ENCODE results near the gene ATP5ME.
"Not testable (repeated sequence)": the region's sequence is repeated elsewhere in the genome, so short reads cannot be mapped to it uniquely, and the experiment has no call there.

Gene ATP5ME

DNA sequence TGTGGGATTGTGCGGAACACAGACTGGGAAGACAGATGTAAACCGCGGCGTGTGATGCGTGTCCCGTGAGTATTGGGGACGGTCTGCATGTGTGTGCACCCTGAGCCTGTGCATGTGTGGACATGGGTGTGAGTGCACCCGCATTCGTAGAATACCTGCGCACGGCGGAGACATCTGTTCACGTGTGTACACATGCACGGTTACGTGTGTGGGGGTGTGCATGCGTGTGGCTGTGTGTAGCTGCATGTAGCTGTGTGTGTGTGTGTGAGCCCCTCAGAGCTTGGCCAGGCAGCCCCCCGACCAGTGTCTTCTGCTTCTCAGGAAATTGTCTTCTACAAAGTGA, 19.6 kb downstream of the ATP5ME start:
- DNase-seq (ENCODE audit: low read depth): no peak

DNA sequence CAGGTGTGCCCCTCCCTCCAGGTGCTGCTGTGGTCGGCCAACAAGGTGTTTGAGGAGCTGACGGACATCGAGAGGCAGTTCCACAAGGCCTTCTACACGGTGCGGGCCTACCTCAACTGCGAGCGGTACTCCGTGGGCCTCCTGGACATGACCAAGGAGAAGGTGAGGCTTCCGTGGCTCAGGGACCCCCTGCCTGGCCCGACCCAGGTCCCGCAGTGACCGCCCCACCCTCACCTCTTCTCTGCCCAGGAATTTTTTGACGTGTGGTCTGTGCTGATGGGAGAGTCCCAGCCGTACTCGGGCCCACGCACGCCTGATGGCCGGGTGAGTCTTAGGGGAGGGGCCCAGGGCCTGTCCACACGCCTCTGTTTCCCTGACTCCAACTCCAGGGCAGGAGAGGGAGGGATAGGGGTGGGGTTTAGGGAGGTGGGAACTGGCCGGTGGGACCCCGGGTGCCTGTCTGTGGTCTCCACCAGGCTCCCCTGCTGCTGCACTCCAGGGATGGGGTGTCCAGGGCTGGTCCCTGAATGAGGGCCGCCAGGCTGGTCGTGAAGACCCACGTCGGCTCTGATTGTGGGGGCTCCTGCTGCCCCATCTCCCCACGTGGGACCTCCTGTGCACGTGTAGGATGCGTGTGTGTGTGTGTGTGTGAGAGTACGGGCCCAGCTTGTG, 20.1 kb downstream of the ATP5ME start:
- DNase-seq (ENCODE audit: low read depth): no peak

DNA sequence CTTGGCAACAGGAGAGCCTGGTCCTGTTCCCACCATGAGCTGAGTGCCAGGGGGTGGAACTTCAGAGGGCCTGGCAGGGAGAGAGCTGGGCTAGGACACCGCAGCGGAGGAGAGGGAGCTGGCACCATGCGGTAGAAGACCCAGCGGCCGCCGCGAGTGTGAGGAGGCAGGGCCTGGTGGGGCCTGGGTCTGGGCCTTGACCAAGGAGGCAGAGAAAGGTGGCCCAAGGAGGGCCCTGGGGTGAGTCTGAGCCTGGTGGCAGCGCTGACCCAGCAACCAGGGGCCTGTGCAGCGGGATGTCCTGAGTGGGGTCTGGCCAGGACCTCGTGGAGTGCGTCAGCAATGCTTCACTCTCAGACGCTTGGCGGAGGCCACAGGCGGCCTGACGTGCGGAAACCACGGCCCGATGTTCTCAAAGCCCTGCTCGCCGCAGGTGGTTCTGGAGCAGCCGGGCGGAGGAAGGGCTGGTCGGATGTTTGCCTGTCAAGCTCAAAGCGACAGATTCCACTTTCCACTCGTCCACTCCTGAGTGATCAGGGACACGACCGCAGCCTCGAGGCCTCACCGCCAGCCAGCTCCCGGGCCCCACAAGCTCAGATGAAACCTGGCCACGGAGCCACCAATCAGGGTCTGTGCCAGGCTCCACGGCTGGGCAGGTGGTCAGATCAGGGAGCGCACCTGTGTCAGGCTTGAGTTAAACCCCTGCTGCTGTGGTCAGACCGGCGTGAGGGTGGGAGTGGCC, 20.8 kb downstream of the ATP5ME start:
- no peak for DNase-seq (ENCODE audit: low read depth)

DNA sequence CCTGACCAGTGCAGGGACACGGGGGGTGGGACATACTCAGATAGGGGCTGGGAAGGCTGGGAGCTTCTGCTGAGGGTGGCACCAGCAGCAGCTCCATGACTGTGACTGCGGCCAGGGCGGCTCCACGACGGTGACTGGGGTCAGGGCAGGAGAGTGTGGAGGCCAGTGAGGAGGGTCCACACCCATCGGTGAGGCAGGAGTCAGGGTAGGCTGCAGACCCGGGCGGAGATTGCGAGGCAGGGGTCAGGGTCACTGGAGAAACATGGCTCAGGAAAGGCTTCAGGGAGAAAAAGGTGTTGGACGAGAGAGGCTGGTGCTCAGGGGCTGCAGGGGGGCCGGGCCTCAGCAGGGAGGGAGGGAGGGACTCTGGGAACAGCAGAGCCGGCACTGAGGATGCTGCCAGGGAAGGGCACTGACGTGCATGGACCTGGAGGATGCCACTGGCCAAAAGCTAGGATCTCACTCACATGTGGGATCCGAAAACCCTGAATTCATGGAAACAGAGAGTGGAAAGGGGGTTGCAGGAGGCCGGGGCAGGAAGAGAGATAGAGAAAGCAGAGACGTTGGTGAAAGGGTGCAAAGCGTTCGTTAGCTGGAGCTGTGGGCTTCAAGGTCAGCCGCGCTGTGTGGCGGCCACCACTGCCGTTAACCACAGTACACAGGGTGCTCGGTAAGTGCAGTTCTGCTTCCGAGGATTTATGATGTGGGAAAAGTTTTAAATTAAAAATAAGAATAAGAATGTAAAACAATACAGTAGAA, 22.0 kb downstream of the ATP5ME start:
- DNase-seq (ENCODE audit: low read depth): no peak

DNA sequence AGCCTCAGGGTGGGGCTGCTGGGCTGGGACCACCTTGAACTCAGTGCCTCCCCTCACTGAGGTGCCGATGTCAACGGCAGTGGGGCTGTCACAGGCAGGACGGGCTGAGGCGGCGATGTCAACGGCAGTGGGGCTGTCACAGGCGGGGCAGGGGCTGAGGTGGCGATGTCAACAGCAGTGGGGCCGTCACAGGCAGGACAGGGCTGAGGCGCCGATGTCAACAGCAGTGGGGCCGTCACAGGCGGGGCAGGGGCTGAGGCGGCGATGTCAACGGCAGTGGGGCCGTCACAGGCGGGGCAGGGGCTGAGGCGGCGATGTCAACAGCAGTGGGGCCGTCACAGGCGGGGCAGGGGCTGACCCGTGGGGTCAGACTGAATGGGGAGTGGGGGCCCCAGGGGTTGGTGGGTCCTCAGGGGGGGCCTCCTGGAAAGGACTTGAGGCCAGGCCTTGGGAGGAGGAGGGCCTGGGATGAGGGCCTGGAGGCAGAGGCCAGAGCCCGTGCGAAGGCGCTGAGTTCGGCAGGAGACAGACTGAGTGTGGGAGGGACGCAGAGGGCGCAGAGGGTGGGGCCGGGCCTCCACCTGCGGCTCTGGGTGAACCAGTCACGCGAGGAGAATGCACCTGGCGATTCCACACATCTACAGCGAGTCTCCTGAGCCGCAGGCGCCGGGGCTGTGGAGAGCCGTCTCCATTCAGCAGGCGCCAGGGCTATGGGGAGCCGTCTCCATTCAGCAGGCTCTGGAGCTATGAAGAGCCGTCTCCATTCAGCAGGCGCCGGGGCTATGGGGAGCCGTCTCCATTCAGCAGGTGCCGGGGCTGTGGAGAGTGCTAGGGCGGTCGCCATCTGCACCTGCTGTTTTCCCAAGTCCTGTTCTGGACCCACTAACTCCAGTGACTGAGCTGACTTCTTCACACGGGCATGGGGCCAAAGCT, 22.9 kb downstream of the ATP5ME start:
- DNase-seq (ENCODE audit: low read depth): no peak

DNA sequence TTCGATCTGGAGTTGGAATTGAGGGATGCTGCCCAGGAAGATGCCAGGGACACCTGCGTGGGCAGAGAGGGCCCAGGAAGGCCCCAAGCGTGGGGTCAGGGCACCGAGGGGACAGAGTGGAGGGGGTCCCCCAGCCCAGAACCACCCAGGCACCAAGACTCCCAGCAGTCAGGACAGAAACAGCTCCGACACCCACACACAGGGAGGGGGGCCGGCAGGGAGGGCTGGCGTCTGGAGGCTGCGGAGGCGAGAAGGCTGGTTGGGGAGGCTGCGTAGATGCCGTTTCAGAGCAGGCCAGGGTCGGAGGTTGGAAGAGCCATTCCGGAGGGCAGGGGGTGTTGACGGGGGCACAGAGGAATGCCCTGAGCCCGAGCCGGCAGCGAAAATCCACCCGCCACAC, 23.6 kb downstream of the ATP5ME start:
- DNase-seq (ENCODE audit: low read depth): no peak

DNA sequence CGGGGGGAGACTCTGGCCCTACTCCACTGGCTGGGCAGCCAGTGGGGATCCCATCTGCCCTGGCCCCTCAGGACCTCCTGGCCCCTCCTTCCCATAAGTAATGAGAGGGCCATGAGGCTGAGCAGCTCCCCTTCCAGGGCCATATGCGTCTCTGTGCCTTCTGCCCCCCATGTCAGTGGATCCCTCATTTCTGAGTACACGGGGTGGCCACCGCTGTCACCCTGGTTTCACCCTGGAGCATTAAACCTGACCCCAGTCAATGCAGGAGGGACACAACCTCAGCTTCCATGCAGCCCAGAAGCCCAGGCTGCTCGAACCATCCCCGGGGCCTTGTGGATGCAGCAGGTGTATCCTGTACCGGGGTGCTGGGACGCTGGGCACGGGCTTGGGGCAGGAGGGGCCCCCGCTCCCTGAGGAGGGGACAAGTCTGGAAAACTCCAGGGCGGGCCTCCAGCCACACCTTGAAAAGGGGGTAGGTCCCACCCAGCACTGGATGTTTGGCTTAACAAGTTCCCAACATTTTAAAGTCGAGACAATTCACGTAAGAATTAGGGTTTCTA, 24.2 kb downstream of the ATP5ME start:
- no peak for DNase-seq (ENCODE audit: low read depth)

DNA sequence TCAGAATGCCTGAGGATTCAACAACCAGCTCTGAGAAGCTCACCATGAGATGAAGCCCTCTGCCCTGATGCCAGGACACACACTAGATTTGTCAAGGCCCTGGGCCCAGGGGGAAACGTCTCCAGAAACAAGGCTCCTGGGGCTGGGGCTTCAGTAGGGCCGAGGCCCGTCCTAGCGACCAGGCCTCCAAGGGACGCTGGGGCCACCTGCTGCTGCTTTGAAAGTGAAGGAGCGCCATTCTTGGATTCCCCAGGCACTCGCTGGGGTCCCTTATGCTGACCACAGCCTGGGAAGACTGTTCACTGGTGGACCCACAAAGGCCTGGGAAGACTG, 24.8 kb downstream of the ATP5ME start:
- DNase-seq (ENCODE audit: low read depth): no peak

DNA sequence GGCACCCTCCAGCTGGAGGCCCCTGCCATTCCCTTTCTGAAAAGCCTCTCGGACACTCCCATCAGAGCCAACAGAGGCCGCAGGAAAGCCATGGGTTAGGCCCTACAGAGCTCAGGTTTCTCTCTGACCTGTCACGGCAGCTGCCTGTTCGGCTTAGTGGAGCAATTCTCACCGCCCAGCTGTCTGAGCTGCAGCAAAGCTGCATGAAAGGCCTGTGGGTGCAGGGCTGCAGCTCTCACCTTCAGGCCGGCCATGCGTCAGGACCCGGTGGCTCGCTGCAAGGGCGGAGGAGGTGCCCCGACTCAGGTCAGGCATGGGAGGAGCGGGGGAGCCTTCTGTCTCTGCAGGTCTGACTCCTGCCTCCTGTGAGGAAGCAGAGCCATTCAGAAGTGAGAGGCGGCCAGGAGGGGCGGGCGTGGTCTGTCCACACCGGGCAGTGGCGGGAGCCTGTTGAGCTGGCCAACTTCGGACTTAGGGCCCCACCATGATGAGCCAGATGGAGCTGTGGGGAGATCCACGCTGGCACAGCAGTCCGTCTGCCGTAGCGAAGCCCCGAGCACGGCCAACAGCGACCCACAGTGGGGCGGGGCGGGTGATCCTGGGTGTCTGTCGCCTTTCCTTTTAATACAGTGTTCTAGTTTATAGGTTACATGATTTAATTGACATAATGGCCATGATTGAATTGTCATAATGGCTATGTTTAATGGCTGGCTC, 25.3 kb downstream of the ATP5ME start:
- DNase-seq (ENCODE audit: low read depth): no peak

DNA sequence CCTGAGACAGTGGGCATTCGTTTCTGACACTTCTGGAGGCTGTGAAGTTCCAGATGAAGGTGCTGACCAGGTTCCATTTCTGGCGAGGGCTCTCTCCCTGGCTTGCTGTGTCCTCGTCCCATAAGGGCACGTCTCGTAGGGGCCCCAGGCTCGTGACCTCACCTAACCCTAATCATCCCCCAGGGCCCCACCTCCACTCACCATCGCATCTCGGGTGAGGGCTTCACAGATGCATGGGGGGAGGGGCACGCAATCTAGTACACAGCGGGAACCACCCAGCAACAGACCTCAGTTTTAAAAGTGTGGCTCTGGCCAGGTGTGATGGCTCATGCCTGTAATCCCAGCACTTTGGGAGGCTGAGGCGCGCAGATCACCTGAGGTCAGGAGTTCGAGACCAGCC, 26.6 kb downstream of the ATP5ME start:
- DNase-seq (ENCODE audit: low read depth): no peak

DNA sequence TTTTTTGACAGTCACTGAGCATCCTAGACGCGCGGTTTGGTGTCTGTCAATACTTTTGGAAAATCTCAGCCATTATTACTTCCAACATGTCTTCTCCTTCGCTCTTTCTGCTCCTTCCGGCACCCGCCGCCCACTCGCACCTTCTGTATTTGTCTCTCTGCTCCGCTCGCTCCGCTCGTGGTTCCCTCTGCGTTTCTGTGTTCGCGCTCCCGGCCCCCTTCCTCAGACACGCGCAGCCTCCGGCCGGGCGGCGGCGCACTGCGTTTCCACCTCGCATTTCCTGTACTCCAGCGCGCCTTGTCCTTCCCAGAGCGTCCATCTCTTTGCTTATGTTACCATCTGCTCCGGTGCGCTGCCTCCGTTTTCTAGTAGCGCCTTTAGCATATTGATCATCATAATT, 27.6 kb downstream of the ATP5ME start:
- no peak for DNase-seq (ENCODE audit: low read depth)

DNA sequence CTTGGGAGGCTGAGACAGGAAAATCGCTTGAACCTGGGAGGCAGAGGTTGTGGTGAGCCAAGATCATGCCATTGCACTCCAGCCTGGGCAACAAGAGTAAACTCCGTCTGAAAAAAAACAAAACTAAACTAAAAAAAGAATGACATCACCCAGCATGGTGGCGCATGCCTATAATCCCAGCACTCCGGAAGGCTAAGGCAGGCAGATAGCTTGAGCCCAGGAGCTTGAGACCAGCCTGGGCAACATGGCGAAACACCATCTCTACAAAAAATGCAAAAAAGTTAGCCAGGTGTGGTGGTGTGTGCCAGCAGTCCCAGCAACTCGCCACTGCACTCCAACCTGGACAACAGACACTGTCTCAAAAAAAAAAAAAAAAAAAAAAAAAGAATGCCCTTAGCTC, 31.7 kb downstream of the ATP5ME start:
- not testable (repeated sequence) for DNase-seq (ENCODE audit: low read depth)

DNA sequence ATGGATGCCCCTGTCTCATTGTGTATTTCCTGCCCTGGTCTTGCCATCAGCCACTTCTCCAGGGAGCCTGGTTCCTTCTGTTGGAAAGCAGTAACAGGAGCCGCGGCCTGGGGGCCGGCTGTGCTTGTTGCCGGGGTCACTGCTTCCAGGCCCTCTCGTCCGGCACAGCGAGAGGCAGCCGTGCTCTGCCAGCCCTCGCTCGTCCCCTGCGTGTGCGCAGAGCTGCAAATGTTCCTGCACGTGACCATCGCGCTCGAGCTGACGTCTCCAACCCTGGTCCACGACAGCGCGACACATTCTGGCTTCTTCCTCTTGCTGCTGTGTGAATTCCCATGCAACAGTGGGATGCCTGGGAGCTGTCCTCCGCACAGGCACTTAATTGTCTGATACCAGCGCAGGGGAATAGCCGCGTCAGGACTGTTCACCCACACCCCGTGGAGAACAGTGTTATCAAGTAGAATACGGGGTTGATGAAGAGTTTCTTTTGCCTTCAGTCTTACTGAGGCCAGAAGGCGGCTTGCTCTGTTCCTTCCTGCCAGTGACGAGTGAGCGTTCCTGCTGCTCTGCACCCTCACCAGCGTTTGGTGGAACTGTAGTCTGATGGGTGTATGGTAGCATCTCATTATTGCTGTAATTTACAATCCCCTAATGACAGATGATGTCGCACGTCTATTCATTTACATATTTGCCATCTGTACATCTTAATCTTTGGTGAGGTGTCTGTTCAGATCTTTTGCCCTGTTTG, 36.4 kb downstream of the ATP5ME start:
- DNase-seq (ENCODE audit: low read depth): no peak

DNA sequence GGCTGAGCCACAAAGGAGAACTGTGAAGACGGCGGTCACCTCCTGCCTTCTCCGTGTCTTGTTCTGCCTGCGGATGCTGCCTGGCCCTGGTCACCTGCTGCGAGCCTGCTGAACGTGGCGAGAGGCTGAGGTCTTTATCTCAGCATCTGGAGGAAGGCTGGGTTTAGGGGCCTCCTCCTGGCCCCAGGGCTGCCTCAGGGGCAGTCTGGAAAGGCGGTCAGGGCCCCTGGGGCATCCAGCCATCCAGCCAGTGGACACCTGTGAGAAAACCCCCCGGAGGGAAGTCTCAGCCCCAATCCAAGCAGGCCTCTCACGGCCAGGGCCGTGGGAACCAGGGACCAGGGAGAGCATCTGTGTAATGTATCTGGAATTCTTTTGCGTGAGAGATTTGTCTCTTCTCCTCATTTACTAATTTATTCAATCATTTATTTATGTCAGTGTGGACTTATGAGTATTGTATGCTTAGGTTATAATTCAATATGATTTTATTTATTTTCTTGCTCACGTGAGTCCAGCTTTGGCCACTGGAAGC, 37.4 kb downstream of the ATP5ME start:
- DNase-seq (ENCODE audit: low read depth): no peak

DNA sequence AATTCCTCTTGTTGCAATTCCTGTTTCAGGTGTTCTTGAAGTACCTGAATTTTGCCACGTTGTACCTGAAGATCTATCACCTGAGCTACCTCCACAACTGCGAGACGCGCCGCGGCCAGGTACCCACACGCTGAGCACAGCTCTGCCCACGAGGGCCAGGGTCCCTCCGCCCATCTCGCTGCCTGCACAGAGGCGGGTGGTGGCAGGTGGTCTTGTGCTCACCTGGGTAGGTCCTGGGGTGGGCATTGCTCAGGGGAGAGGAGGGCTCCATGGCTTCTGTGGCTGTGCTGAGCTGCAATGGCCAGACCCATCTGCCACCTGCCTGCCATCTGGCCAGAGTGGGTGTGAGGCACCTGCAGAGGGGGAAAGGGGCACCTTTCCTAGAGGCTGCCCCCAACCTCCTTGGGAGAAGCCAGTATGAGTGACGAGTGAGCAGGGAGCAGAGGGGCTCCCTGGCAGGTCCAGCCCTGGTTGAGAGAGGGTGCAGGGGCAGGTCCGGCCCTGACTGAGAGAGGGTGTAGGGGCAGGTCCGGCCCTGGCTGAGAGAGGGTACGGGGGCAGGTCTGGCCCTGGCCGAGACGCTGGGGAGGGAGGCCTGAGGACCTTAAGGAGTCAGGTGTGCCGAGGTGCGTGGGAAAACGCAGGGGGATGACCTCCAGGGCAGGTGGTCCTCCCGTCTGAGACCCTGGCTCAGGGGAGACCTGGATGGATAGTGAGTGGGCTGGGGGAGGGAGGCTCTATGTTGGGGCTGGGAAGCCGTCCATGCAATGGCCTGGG, 38.0 kb downstream of the ATP5ME start:
- DNase-seq (ENCODE audit: low read depth): no peak

DNA sequence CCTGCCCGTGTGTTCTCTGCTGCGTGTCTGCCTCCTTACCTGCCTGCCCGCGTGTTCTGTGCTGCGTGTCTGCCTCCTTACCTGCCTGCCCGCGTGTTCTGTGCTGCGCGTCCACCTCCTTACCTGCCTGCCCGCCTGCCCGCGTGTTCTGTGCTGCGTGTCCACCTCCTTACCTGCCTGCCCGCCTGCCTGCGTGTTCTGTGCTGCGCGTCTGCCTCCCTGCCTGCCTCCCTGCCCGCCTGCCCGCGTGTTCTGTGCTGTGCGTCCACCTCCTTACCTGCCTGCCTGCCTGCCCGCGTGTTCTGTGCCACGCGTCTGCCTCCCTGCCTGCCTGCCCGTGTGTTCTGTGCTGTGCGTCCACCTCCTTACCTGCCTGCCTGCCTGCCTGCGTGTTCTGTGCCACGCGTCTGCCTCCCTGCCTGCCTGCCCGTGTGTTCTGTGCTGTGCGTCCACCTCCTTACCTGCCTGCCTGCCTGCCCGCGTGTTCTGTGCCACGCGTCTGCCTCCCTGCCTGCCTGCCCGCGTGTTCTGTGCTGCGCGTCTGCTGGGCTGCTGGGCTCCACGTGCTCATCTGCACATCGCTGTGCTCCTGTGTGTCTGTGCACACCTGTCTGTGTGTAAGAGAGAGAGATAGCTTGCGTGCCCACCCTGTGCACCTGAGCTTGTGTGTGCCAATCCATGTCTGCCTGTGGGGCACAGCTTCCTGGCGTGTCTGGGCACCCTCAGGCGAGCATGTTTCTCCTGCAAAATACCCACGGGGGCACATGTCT, 38.8 kb downstream of the ATP5ME start:
- DNase-seq (ENCODE audit: low read depth): not testable (repeated sequence)

DNA sequence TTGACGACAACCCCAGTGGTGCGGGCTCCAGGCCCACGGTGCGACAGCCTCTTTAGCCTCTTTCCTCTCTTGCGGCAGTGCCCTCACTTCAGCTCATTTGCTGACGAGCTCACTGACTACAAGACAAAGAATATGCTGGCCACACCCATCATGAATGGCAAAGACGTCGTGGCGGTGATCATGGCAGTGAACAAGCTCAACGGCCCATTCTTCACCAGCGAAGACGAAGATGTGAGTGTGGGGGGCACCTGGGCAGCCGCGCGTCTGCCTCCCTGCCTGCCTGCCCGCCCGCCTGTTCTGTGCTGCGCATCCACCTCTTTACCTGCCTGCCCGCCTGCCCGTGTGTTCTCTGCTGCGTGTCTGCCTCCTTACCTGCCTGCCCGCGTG, 39.5 kb downstream of the ATP5ME start:
- DNase-seq (ENCODE audit: low read depth): no peak

DNA sequence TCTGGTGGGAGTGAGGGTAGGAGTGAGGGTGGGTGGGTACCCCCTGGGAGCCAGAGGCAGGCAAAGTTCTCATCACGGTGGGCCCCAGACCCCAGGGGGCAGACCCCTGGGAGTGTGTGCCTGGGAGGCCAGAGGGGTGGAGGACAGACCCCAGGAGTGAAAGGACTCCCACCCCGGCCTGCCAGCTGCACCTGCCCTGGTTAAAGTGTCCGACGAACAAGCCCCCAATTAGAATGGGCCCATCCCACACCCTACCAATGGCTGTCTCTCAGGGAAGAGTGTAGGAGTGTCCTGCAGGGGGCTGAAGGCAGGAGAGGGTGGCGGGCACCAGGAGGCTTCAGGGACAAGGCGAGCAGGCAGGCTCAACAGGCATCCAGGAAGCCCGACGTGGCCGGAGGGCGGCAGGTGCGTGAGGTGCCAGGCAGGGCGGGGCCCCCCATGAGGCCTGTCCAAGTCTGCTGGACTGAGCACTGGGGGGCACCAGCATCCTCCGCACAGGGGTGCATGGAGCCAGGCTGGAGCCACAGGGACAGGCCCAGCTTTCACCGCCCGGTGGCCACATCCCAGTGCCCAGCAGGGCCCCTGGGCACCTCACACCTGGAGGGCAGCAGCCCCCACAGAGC, 40.0 kb downstream of the ATP5ME start:
- DNase-seq (ENCODE audit: low read depth): no peak
